ENCODE measurements around the gene YARS2.

DNA sequence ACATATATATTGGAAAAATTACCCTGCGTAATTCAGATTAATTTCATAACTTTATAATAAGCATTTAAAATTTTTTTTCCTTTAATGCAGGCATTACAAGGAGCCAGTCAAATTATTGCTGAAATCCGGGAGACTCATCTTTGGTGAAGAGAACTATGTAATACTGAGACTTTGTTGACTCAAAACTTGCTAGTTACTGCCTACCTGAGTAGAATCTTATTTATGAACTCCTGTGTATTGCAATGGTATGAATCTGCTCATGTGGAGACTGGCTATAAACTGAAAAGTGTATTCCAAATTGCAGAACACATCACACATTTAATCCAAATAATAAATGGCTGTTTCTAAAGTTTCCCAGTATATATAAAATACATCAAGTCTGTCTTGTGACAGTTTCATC is 12.4 kb downstream of the YARS2 start:
- TF ChIP-seq, protein P1, sequence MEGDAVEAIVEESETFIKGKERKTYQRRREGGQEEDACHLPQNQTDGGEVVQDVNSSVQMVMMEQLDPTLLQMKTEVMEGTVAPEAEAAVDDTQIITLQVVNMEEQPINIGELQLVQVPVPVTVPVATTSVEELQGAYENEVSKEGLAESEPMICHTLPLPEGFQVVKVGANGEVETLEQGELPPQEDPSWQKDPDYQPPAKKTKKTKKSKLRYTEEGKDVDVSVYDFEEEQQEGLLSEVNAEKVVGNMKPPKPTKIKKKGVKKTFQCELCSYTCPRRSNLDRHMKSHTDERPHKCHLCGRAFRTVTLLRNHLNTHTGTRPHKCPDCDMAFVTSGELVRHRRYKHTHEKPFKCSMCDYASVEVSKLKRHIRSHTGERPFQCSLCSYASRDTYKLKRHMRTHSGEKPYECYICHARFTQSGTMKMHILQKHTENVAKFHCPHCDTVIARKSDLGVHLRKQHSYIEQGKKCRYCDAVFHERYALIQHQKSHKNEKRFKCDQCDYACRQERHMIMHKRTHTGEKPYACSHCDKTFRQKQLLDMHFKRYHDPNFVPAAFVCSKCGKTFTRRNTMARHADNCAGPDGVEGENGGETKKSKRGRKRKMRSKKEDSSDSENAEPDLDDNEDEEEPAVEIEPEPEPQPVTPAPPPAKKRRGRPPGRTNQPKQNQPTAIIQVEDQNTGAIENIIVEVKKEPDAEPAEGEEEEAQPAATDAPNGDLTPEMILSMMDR (IDR thresholded peaks at IDR 0.05) = no peak
- TF ChIP-seq POLR2A (IDR thresholded peaks at IDR 0.05) = no peak

Measured in thyroid gland (tissue), 4 donors.